PC-9 (cell line): ENCODE measurements around the gene AAK1. TPM values are rescaled to one million over a fixed set of nuclear protein-coding genes. Genes with fewer than 3 reads are reported as not detected.

Source experiments
- BruUV-seq: library from RNA; stranded (reverse); fragments of 400-500 nt; replicated peaks from 2 replicates; lab custom pipeline; 2021; lab: Mats Ljungman, UMichigan
- CTCF ChIA-PET: fragments of 300-600 bp; sonication (Branson Sonifier 250); formaldehyde crosslinking; loops from one replicate; lab custom pipeline; 2022; ENCODE audit warnings: antibody characterized with exemption; lab: Charles Lee
- POLR2A ChIA-PET: fragments of 300-600 bp; sonication (Branson Sonifier 250); formaldehyde crosslinking; loops from one replicate; lab custom pipeline; 2022; ENCODE audit warnings: antibody characterized with exemption; ENCODE audit not compliant: unreplicated experiment; lab: Charles Lee
- DNase-seq, 2 experiments: peaks; one replicate each; pipeline versions ENCODE4 v3.0.0 to v3.0.0-alpha.2; 2015 to 2022; ENCODE audit warnings: mixed read lengths in 1 of 2
- H2AFZ ChIP-seq: fragments of 200-600 bp; sonication (generic); 2 replicates; pipeline ENCODE4 v1.8.1; 2017; ENCODE audit warnings: antibody characterized with exemption
- H3F3A ChIP-seq: fragments of 200-600 bp; sonication (generic); 2 replicates; pipeline ENCODE4 v1.8.1; 2017; ENCODE audit warnings: antibody characterized with exemption, mild to moderate bottlenecking, low read depth; ENCODE audit not compliant: insufficient read depth
- H3K27ac ChIP-seq: fragments of 200-600 bp; sonication (generic); 2 replicates; pipeline ENCODE4 v1.6.1; 2016; ENCODE audit warnings: mixed run types
- H3K27me3 ChIP-seq: fragments of 200-600 bp; sonication (generic); 2 replicates; pipeline ENCODE4 v1.6.1; 2016; ENCODE audit warnings: low read depth, mixed run types; ENCODE audit not compliant: insufficient read depth
- H3K36me3 ChIP-seq: fragments of 200-600 bp; sonication (generic); 2 replicates; pipeline ENCODE4 v1.6.1; 2016; ENCODE audit warnings: low read depth, mixed run types
- H3K4me1 ChIP-seq: fragments of 200-600 bp; sonication (generic); replicated peaks from 2 replicates; pipeline ENCODE4 v1.6.1; 2016; ENCODE audit warnings: mixed run types; ENCODE audit not compliant: insufficient read depth
- H3K4me2 ChIP-seq: fragments of 200-600 bp; sonication (generic); 2 replicates; pipeline ENCODE4 v1.6.1; 2017; ENCODE audit warnings: mixed run types
- H3K4me3 ChIP-seq: fragments of 200-600 bp; sonication (generic); 2 replicates; pipeline ENCODE4 v1.6.1; 2016; ENCODE audit warnings: mixed run types
- H3K79me2 ChIP-seq: fragments of 200-600 bp; sonication (generic); 2 replicates; pipeline ENCODE4 v1.6.1; 2017; ENCODE audit warnings: low read depth, mixed run types
- H3K9me2 ChIP-seq: fragments of 200-600 bp; sonication (generic); 2 replicates; pipeline ENCODE4 v1.8.1; 2017; ENCODE audit warnings: mild to moderate bottlenecking; ENCODE audit not compliant: insufficient read depth
- H3K9me3 ChIP-seq: fragments of 200-600 bp; sonication (generic); 2 replicates; pipeline ENCODE4 v1.8.1; 2016; ENCODE audit warnings: low read depth; ENCODE audit not compliant: insufficient read depth
- H4K20me1 ChIP-seq: fragments of 200-600 bp; sonication (generic); 2 replicates; pipeline ENCODE4 v1.8.1; 2017; ENCODE audit not compliant: insufficient read depth
- CTCF ChIP-seq: fragments of 200-600 bp; sonication (generic); conservative IDR thresholded peaks from 2 replicates; pipeline ENCODE4 v1.6.1; 2017; ENCODE audit warnings: mixed run types, antibody characterized with exemption, mild to moderate bottlenecking, moderate library complexity
- EZH2 ChIP-seq: fragments of 200-600 bp; sonication (generic); IDR thresholded peaks from 2 replicates; pipeline ENCODE4 v1.8.0; 2017; ENCODE audit warnings: antibody characterized with exemption, low read depth
- intact Hi-C: fragments of 100-400 bp; cut with micrococcal nuclease; formaldehyde crosslinking; loops from one replicate; pipeline ENCODE4 v1.10.0; 2022; ENCODE audit not compliant: unreplicated experiment
- total RNA-seq: library from RNA; stranded (reverse); gene quantifications from 2 replicates; pipeline ENCODE4 v1.2.3, GENCODE V29; 2021

AAK1 gene
- total RNA-seq, 1 experiment from 2014 or later, result 66.6 TPM

GRCh38 chr2:69471793-69472192 is 171.7 kb downstream of the AAK1 start:
- Histone ChIP-seq H3K36me3 (peaks cover 7% of the 10 kb centered on the region; the same call in 1 of the 2 replicates), H3K4me1 (no peaks in the 10 kb centered on the region), H2AFZ (no peak overlapping the region), H3K9me3 (no peaks in the 10 kb centered on the region), H3K4me3 (no peak overlapping the region), H3F3A (no peaks in the 10 kb centered on the region), H4K20me1 (no peaks in the 10 kb centered on the region), H3K4me2 (no peak overlapping the region), H3K79me2 (no peaks in the 10 kb centered on the region), H3K27ac (no peak overlapping the region), H3K9me2 (no peaks in the 10 kb centered on the region), H3K27me3 (no peaks in the 10 kb centered on the region)
- intact Hi-C loops, result no loop called here
- DNase-seq, result no peak
- CTCF ChIA-PET, result no interaction called here
- BruUV-seq, result no TSS peak
- POLR2A ChIA-PET, result no interaction called here
- TF ChIP-seq EZH2, result no peak
- no peak for TF ChIP-seq CTCF

- Histone ChIP-seq H3K27me3 (no peaks in the 10 kb centered on the region), H3K27ac (no peak overlapping the region), H3K79me2 (no peaks in the 10 kb centered on the region), H2AFZ (no peak overlapping the region), H3K4me2 (no peak overlapping the region), H3K4me1 (no peaks in the 10 kb centered on the region), H3K9me2 (no peaks in the 10 kb centered on the region), H3K9me3 (no peaks in the 10 kb centered on the region), H3K36me3 (peaks cover 11% of the 10 kb centered on the region), H3K4me3 (no peak overlapping the region), H4K20me1 (no peaks in the 10 kb centered on the region), H3F3A (no peaks in the 10 kb centered on the region)
- no peak for TF ChIP-seq EZH2
- POLR2A ChIA-PET, result no interaction called here
- intact Hi-C loops, result no loop called here
- no TSS peak for BruUV-seq
- CTCF ChIA-PET, result interaction anchor here (0.6 kb wide), 1 partner anchor 89 kb away, joined by 3 read pairs; no protein-coding TSS in a partner anchor
- DNase-seq, result no peak
Observed at GRCh38 chr2:69470911-69471310, 172.6 kb downstream of the AAK1 start.

- TF ChIP-seq EZH2 (no peak), CTCF (no peak)
- H4K20me1 ChIP-seq, result no peaks in the 10 kb centered on the region
- intact Hi-C loops, result no loop called here
- CTCF ChIA-PET, result no interaction called here
- H3K36me3 ChIP-seq, result peaks cover 3% of the 10 kb centered on the region; the same call in 1 of the 2 replicates
- no peak overlapping the region for H2AFZ ChIP-seq
- no peaks in the 10 kb centered on the region for H3K27me3 ChIP-seq
- no peak overlapping the region for H3K27ac ChIP-seq
- POLR2A ChIA-PET, result no interaction called here
- H3K79me2 ChIP-seq, result no peaks in the 10 kb centered on the region
- H3K9me3 ChIP-seq, result no peaks in the 10 kb centered on the region
- H3F3A ChIP-seq, result no peaks in the 10 kb centered on the region
- no peaks in the 10 kb centered on the region for H3K4me1 ChIP-seq
- no TSS peak for BruUV-seq
- H3K9me2 ChIP-seq, result no peaks in the 10 kb centered on the region
- H3K4me3 ChIP-seq, result no peak overlapping the region
- DNase-seq, result no peak
- H3K4me2 ChIP-seq, result no peak overlapping the region
Observed at GRCh38 chr2:69469784-69470183, 173.8 kb downstream of the AAK1 start.

- peaks cover 3% of the 10 kb centered on the region; the same call in 1 of the 2 replicates for H3K36me3 ChIP-seq
- no peaks in the 10 kb centered on the region for H4K20me1 ChIP-seq
- H3K4me1 ChIP-seq, result no peaks in the 10 kb centered on the region
- H3K9me2 ChIP-seq, result no peaks in the 10 kb centered on the region
- peaks cover 3% of the 10 kb centered on the region; the same call in 1 of the 2 replicates for H3F3A ChIP-seq
- ChIA-PET CTCF (no interaction called here), POLR2A (no interaction called here)
- no peak overlapping the region for H3K27ac ChIP-seq
- H3K4me2 ChIP-seq, result no peak overlapping the region
- no peak overlapping the region for H2AFZ ChIP-seq
- no peaks in the 10 kb centered on the region for H3K79me2 ChIP-seq
- no peaks in the 10 kb centered on the region for H3K9me3 ChIP-seq
- no peak overlapping the region for H3K4me3 ChIP-seq
- no peak for DNase-seq
- no peaks in the 10 kb centered on the region for H3K27me3 ChIP-seq
- TF ChIP-seq EZH2, result no peak
- no peak for TF ChIP-seq CTCF
- no TSS peak for BruUV-seq
- intact Hi-C loops, result no loop called here
Observed at GRCh38 chr2:69469375-69469774, 174.2 kb downstream of the AAK1 start.
